A673 (cell line): ENCODE measurements around the gene HDAC4. TPM values are rescaled to one million over a fixed set of nuclear protein-coding genes. Genes with fewer than 3 reads are reported as not detected.

Experiments
- BruUV-seq: library from RNA; stranded (reverse); fragments of 400-500 nt; replicated peaks from 2 replicates; lab custom pipeline; 2021; lab: Mats Ljungman, UMichigan
- CTCF ChIA-PET: fragments of 300-600 bp; sonication (Branson Sonifier 250); formaldehyde crosslinking; loops from one replicate; lab custom pipeline; 2022; ENCODE audit warnings: antibody characterized with exemption; lab: Charles Lee
- POLR2A ChIA-PET: fragments of 300-600 bp; sonication (Branson Sonifier 250); formaldehyde crosslinking; loops from one replicate; lab custom pipeline; 2022; ENCODE audit warnings: antibody characterized with exemption; ENCODE audit not compliant: low non-redundant PET; lab: Charles Lee
- DNase-seq: peaks from one replicate; pipeline ENCODE4 v3.0.0-alpha.2; 2015; ENCODE audit warnings: low spot score
- H3K27ac ChIP-seq: fragments of 200-600 bp; sonication (generic); 2 replicates; pipeline ENCODE4 v1.5.1; 2016; ENCODE audit warnings: mixed run types, low read depth, mild to moderate bottlenecking, mixed read lengths, antibody characterized with exemption, low read length; ENCODE audit not compliant: poor library complexity, severe bottlenecking
- H3K27me3 ChIP-seq: fragments of 200-600 bp; sonication (generic); replicated peaks from 2 replicates; pipeline ENCODE4 v1.6.1; 2017; ENCODE audit warnings: mixed run types, low read depth, mild to moderate bottlenecking, mixed read lengths, antibody characterized with exemption, low read length; ENCODE audit not compliant: insufficient read depth, poor library complexity
- H3K36me3 ChIP-seq: fragments of 200-600 bp; sonication (generic); 2 replicates; pipeline ENCODE4 v1.6.1; 2016; ENCODE audit warnings: mixed run types, mild to moderate bottlenecking, mixed read lengths, antibody characterized with exemption, low read length; ENCODE audit not compliant: insufficient read depth, poor library complexity, severe bottlenecking
- H3K4me1 ChIP-seq: fragments of 200-600 bp; sonication (generic); 2 replicates; pipeline ENCODE4 v1.6.1; 2017; ENCODE audit warnings: mixed run types, mild to moderate bottlenecking, mixed read lengths, antibody characterized with exemption, low read length; ENCODE audit not compliant: insufficient read depth, poor library complexity, severe bottlenecking
- H3K4me3 ChIP-seq: fragments of 200-600 bp; sonication (generic); 2 replicates; pipeline ENCODE4 v1.5.1; 2016; ENCODE audit warnings: low read depth, mixed run types, mild to moderate bottlenecking, mixed read lengths, low read length; ENCODE audit not compliant: poor library complexity, severe bottlenecking
- H3K9me3 ChIP-seq: fragments of 200-600 bp; sonication (generic); 2 replicates; pipeline ENCODE4 v1.6.1; 2016; ENCODE audit warnings: mixed run types, low read depth, mild to moderate bottlenecking, mixed read lengths, antibody characterized with exemption, low read length; ENCODE audit not compliant: poor library complexity, severe bottlenecking
- CTCF ChIP-seq: fragments of 300-800, 200-600 bp; sonication (generic); conservative IDR thresholded peaks from 2 replicates; pipeline ENCODE4 v1.5.1; 2017; ENCODE audit warnings: low read depth, mild to moderate bottlenecking, antibody characterized with exemption, low read length, moderate library complexity, mixed read lengths
- EZH2 ChIP-seq: fragments of 200-600 bp; sonication (generic); IDR thresholded peaks from 2 replicates; pipeline ENCODE4 v1.6.1; 2017; ENCODE audit warnings: borderline replicate concordance, low read depth, mild to moderate bottlenecking, mixed read lengths, antibody characterized with exemption, low read length; ENCODE audit not compliant: poor library complexity, severe bottlenecking
- intact Hi-C: fragments of 100-400 bp; cut with micrococcal nuclease; formaldehyde crosslinking; loops from one replicate; pipeline ENCODE4 v1.10.0; 2022; ENCODE audit not compliant: unreplicated experiment
- total RNA-seq: library from RNA; stranded (reverse); gene quantifications from 2 replicates; pipeline ENCODE4 v1.2.3, GENCODE V29; 2021

Gene HDAC4
- total RNA-seq, 1 experiment from 2014 or later = 40.0 TPM

GRCh38 chr2:239173301-239173700, 227.5 kb downstream of the HDAC4 start:
- TF ChIP-seq CTCF = no peak
- TF ChIP-seq EZH2 = no peak
- DNase-seq = no peak
- intact Hi-C loops = no loop called here
- ChIA-PET POLR2A (no interaction called here), CTCF (no interaction called here)
- Histone ChIP-seq H3K36me3 (peaks cover 10% of the 10 kb centered on the region), H3K27me3 (no peaks in the 10 kb centered on the region), H3K4me3 (no peak overlapping the region), H3K4me1 (no peaks in the 10 kb centered on the region), H3K27ac (no peak overlapping the region), H3K9me3 (peaks cover 25% of the 10 kb centered on the region)
- BruUV-seq = no TSS peak

GRCh38 chr2:239171643-239172042, 229.2 kb downstream of the HDAC4 start:
- H3K4me1 ChIP-seq = no peaks in the 10 kb centered on the region
- no peaks in the 10 kb centered on the region for H3K27me3 ChIP-seq
- DNase-seq = no peak
- TF ChIP-seq CTCF (no peak), EZH2 (no peak)
- BruUV-seq = no TSS peak
- H3K4me3 ChIP-seq = no peak overlapping the region
- no peak overlapping the region for H3K27ac ChIP-seq
- intact Hi-C loops = no loop called here
- POLR2A ChIA-PET = no interaction called here
- H3K36me3 ChIP-seq = peaks cover 10% of the 10 kb centered on the region
- peaks cover 25% of the 10 kb centered on the region for H3K9me3 ChIP-seq
- CTCF ChIA-PET = no interaction called here

GRCh38 chr2:239169311-239170048, 231.3 kb downstream of the HDAC4 start:
- no peak overlapping the region for H3K4me3 ChIP-seq
- ChIA-PET CTCF (no interaction called here), POLR2A (interaction anchor here (0.5 kb wide), 1 partner anchor 82 kb away, joined by 3 read pairs; no protein-coding TSS in a partner anchor)
- H3K9me3 ChIP-seq = peaks cover 25% of the 10 kb centered on the region
- no peak for DNase-seq
- peaks cover 10% of the 10 kb centered on the region for H3K36me3 ChIP-seq
- no TSS peak for BruUV-seq
- intact Hi-C loops = no loop called here
- H3K27me3 ChIP-seq = no peaks in the 10 kb centered on the region
- TF ChIP-seq CTCF (no peak), EZH2 (no peak)
- H3K4me1 ChIP-seq = no peaks in the 10 kb centered on the region
- no peak overlapping the region for H3K27ac ChIP-seq
